Esophagus squamous epithelium (tissue), 5 donors: Measurements from ENCODE around the gene E4F1. TPM values are rescaled to one million over a fixed set of nuclear protein-coding genes. Genes with fewer than 3 reads are reported as not detected.

Source experiments
- DNase-seq: peaks from one replicate; lab custom pipeline; 2025; lab: John Stamatoyannopoulos, UW
- H3K27ac ChIP-seq, 4 donors: fragments of 200-600 bp; sonication (generic); one replicate each; pipeline ENCODE4 v1.5.1; 2016 to 2019; ENCODE audit warnings: mild to moderate bottlenecking in 1 of 4
- H3K27me3 ChIP-seq, 4 donors: fragments of 200-600 bp; sonication (generic); 1 replicate in 3 of 4; 2 replicates in 1 of 4; pipeline versions ENCODE4 v1.5.1 to v1.6.0; 2017 to 2021; ENCODE audit warnings: antibody characterized with exemption in 1 of 4
- H3K36me3 ChIP-seq, 3 donors: fragments of 200-600 bp; sonication (generic); one replicate each; pipeline ENCODE4 v1.5.1; 2016 to 2019
- H3K4me1 ChIP-seq, 3 donors: fragments of 200-600 bp; sonication (generic); one replicate each; pipeline ENCODE4 v1.5.1; 2017 to 2019
- H3K4me3 ChIP-seq, 4 donors: fragments of 200-600 bp; sonication (generic); 1 replicate in 3 of 4; 2 replicates in 1 of 4; pipeline ENCODE4 v1.5.1; 2016 to 2019; ENCODE audit warnings: mild to moderate bottlenecking in 2 of 4, moderate library complexity in 1 of 4
- H3K9me3 ChIP-seq, 3 donors: fragments of 200-600 bp; sonication (generic); one replicate each; pipeline ENCODE4 v1.5.1; 2016 to 2019
- CTCF ChIP-seq, 6 experiments: fragments of 450-650 bp in 4 of 6; fragments of 200-600 bp in 2 of 6; sonication (generic) in 2 of 6; IDR thresholded peaks; one replicate each; pipeline ENCODE4 v1.5.1; 2016 to 2019; ENCODE audit warnings: antibody characterized with exemption in 6 of 6, mild to moderate bottlenecking in 4 of 6, moderate library complexity in 4 of 6
- POLR2A ChIP-seq, 4 donors: fragments of 450-650 bp; IDR thresholded peaks; one replicate each; pipeline ENCODE4 v1.6.1; 2017; ENCODE audit warnings: antibody characterized with exemption in 4 of 4, mild to moderate bottlenecking in 4 of 4, moderate library complexity in 3 of 4
- WGBS, 2 donors: methylation state at CpG; one replicate each; pipeline ENCODE4 v1.1.5; 2018; 5-methylcytosine and 5-hydroxymethylcytosine counted together
- intact Hi-C: fragments of 100-400 bp; cut with DNase I; formaldehyde crosslinking; loops from one replicate; pipeline ENCODE4 v1.15.0; 2022
- total RNA-seq, 4 donors: library from RNA; depleted of rRNA; stranded (reverse); fragments of >200 nt; gene quantifications; one replicate each; pipeline ENCODE4 v1.1.0, GENCODE V29; 2016
- donor health status: DM: yes; HTN: yes; CAD: no.

E4F1 gene
- total RNA-seq, 4 donors from 2014 or later = 16.8 to 25.6 (median 19.2) TPM

- 57 to 64% methylated on average over 7 to 8 of the region's 9 CpGs for WGBS, 2 donors
- no peak overlapping the region for H3K27ac ChIP-seq
- H3K27me3 ChIP-seq = no peaks in the 10 kb centered on the region
- no peaks in the 10 kb centered on the region for H3K9me3 ChIP-seq
- H3K4me3 ChIP-seq = no peak overlapping the region
- peaks cover 18 to 47% (median 21%) of the 10 kb centered on the region in 3 donors for H3K36me3 ChIP-seq
- H3K4me1 ChIP-seq = peaks cover 12 to 59% (median 28%) of the 10 kb centered on the region in 3 donors
- intact Hi-C loops = no loop called here
- no peak for DNase-seq
- TF ChIP-seq POLR2A (IDR thresholded peaks at IDR 0.05) (no peak), CTCF (IDR thresholded peaks at IDR 0.05) (no peak)
Measured at GRCh38 chr16:2226245-2226793, 2.9 kb downstream of the E4F1 start.

- Histone ChIP-seq H3K4me3 (no peak overlapping the region), H3K4me1 (peaks cover 12 to 65% (median 33%) of the 10 kb centered on the region in 3 donors), H3K27ac (no peak overlapping the region), H3K27me3 (no peaks in the 10 kb centered on the region), H3K36me3 (peaks cover 22 to 53% (median 27%) of the 10 kb centered on the region in 3 donors), H3K9me3 (no peaks in the 10 kb centered on the region)
- no peak for DNase-seq
- intact Hi-C loops = no loop called here
- WGBS, 2 donors = 89 to 92% methylated on average over 6 of the region's 6 CpGs
- TF ChIP-seq CTCF (IDR thresholded peaks at IDR 0.05) (no peak), POLR2A (IDR thresholded peaks at IDR 0.05) (no peak)
Measured at GRCh38 chr16:2226918-2227317, 3.5 kb downstream of the E4F1 start.

- no peak for DNase-seq
- no peak overlapping the region for H3K27ac ChIP-seq
- TF ChIP-seq POLR2A (IDR thresholded peaks at IDR 0.05) (no peak), CTCF (IDR thresholded peaks at IDR 0.05) (no peak)
Measured at GRCh38 chr16:2228161-2228824, 4.9 kb downstream of the E4F1 start.

GRCh38 chr16:2229091-2229490 lies 5.7 kb downstream of the E4F1 start:
- DNase-seq = no peak
- Histone ChIP-seq H3K27me3 (peaks cover 0 to 4% (median 0%) of the 10 kb centered on the region in 4 donors), H3K36me3 (peaks cover 41 to 74% (median 49%) of the 10 kb centered on the region in 3 donors), H3K4me1 (peaks cover 12 to 53% (median 33%) of the 10 kb centered on the region in 3 donors), H3K27ac (no peak overlapping the region), H3K9me3 (no peaks in the 10 kb centered on the region), H3K4me3 (no peak overlapping the region)
- TF ChIP-seq POLR2A (IDR thresholded peaks at IDR 0.05) = no peak
- no peak for TF ChIP-seq CTCF (IDR thresholded peaks at IDR 0.05)
- WGBS, 2 donors = 94% methylated on average over 3 of the region's 12 CpGs; no CpG with 5 or more reads in 1 of the 2 donors
- intact Hi-C loops = no loop called here

More at GRCh38 chr16:2228161-2228824, 4.9 kb downstream of the E4F1 start:
- H3K9me3 ChIP-seq = no peaks in the 10 kb centered on the region
- H3K4me3 ChIP-seq = no peak overlapping the region
- peaks cover 34 to 66% (median 41%) of the 10 kb centered on the region in 3 donors for H3K36me3 ChIP-seq
- intact Hi-C loops = no loop called here
- no peaks in the 10 kb centered on the region for H3K27me3 ChIP-seq
- H3K4me1 ChIP-seq = peaks cover 12 to 56% (median 33%) of the 10 kb centered on the region in 3 donors
- 93 to 96% methylated on average over 8 of the region's 25 CpGs for WGBS, 2 donors

- Histone ChIP-seq H3K36me3 (peaks cover 48 to 81% (median 55%) of the 10 kb centered on the region in 3 donors), H3K4me1 (peaks cover 6 to 47% (median 27%) of the 10 kb centered on the region in 3 donors), H3K27ac (no peak overlapping the region), H3K4me3 (no peak overlapping the region), H3K9me3 (no peaks in the 10 kb centered on the region), H3K27me3 (peaks cover 0 to 9% (median 0%) of the 10 kb centered on the region in 4 donors)
- 89 to 100% methylated on average over 2 to 9 of the region's 23 CpGs for WGBS, 2 donors
- no peak for DNase-seq
- intact Hi-C loops = no loop called here
- TF ChIP-seq CTCF (IDR thresholded peaks at IDR 0.05) (no peak), POLR2A (IDR thresholded peaks at IDR 0.05) (no peak)
Measured at GRCh38 chr16:2229632-2230250, 6.3 kb downstream of the E4F1 start.
